ENCODE measurements around the gene RBM8A.
"Not testable (repeated sequence)": the region's sequence is repeated elsewhere in the genome, so short reads cannot be mapped to it uniquely, and the experiment has no call there.

Gene RBM8A

GRCh38 chr1:145932522-145933009 lies 5.3 kb upstream of the RBM8A start:
- not testable (repeated sequence) for H3K27ac ChIP-seq (replicated peaks); H3K4me3 ChIP-seq (replicated peaks; ENCODE audit: insufficient read depth, low read length); H3K27me3 ChIP-seq (ENCODE audit: insufficient read depth, poor library complexity, severe bottlenecking)
- DNase-seq (ENCODE audit: low read depth in 1 of 2, low spot score in 1 of 2), result peak in 1 of 2 experiments; percentile 69
- TF ChIP-seq POLR2AphosphoS5 (IDR thresholded peaks at IDR 0.05; ENCODE audit: low read depth), result peak; percentile 30; the same call in 1 of the 2 replicates

GRCh38 chr1:145927916-145928643 lies 796 bp upstream of the RBM8A start:
- DNase-seq (ENCODE audit: low read depth in 1 of 2, low spot score in 1 of 2), result no peak
- Histone ChIP-seq H3K4me3 (replicated peaks; ENCODE audit: insufficient read depth, low read length) (peak overlapping the region; percentile 47), H3K27me3 (ENCODE audit: insufficient read depth, poor library complexity, severe bottlenecking) (no peaks in the 10 kb centered on the region), H3K27ac (replicated peaks) (peak overlapping the region; percentile 90)
- no peak for TF ChIP-seq GABPA (IDR thresholded peaks at IDR 0.05; ENCODE audit: low read depth)
- TF ChIP-seq SPI1 (IDR thresholded peaks at IDR 0.05; ENCODE audit: borderline replicate concordance, low read depth), result no peak
- TF ChIP-seq POLR2AphosphoS5 (IDR thresholded peaks at IDR 0.05; ENCODE audit: low read depth), result no peak
- TF ChIP-seq CTCF (IDR thresholded peaks at IDR 0.05; ENCODE audit: insufficient read depth, low read length), result no peak
- TF ChIP-seq REST (IDR thresholded peaks at IDR 0.05; ENCODE audit: insufficient replicate concordance, low read depth), result no peak

GRCh38 chr1:145926686-145927062 lies 610 bp downstream of the RBM8A start:
- Histone ChIP-seq H3K4me3 (replicated peaks; ENCODE audit: insufficient read depth, low read length) (peak overlapping the region; percentile 72), H3K27me3 (ENCODE audit: insufficient read depth, poor library complexity, severe bottlenecking) (no peaks in the 10 kb centered on the region), H3K27ac (replicated peaks) (peak overlapping the region; percentile 90)
- TF ChIP-seq POLR2AphosphoS5 (IDR thresholded peaks at IDR 0.05; ENCODE audit: low read depth) (no peak), GABPA (IDR thresholded peaks at IDR 0.05; ENCODE audit: low read depth) (no peak), CTCF (IDR thresholded peaks at IDR 0.05; ENCODE audit: insufficient read depth, low read length) (no peak), SPI1 (IDR thresholded peaks at IDR 0.05; ENCODE audit: borderline replicate concordance, low read depth) (no peak), REST (IDR thresholded peaks at IDR 0.05; ENCODE audit: insufficient replicate concordance, low read depth) (no peak)
- no peak for DNase-seq (ENCODE audit: low read depth in 1 of 2, low spot score in 1 of 2)

- H3K4me3 ChIP-seq (replicated peaks; ENCODE audit: insufficient read depth, low read length), result no peak overlapping the region
- DNase-seq (ENCODE audit: low read depth in 1 of 2, low spot score in 1 of 2), result peak in 1 of 2 experiments; percentile 51
- H3K27me3 ChIP-seq (ENCODE audit: insufficient read depth, poor library complexity, severe bottlenecking), result no peaks in the 10 kb centered on the region
- TF ChIP-seq GABPA (IDR thresholded peaks at IDR 0.05; ENCODE audit: low read depth) (no peak), REST (IDR thresholded peaks at IDR 0.05; ENCODE audit: insufficient replicate concordance, low read depth) (no peak), CTCF (IDR thresholded peaks at IDR 0.05; ENCODE audit: insufficient read depth, low read length) (no peak), SPI1 (IDR thresholded peaks at IDR 0.05; ENCODE audit: borderline replicate concordance, low read depth) (no peak), POLR2AphosphoS5 (IDR thresholded peaks at IDR 0.05; ENCODE audit: low read depth) (no peak)
- H3K27ac ChIP-seq (replicated peaks), result no peak overlapping the region
Observed at GRCh38 chr1:145922266-145922665, 5.0 kb downstream of the RBM8A start.

GRCh38 chr1:145920297-145920696 lies 7.0 kb downstream of the RBM8A start:
- not testable (repeated sequence) for H3K27me3 ChIP-seq (ENCODE audit: insufficient read depth, poor library complexity, severe bottlenecking); DNase-seq (ENCODE audit: low read depth in 1 of 2, low spot score in 1 of 2); H3K27ac ChIP-seq (replicated peaks); H3K4me3 ChIP-seq (replicated peaks; ENCODE audit: insufficient read depth, low read length)

All from HL-60 (cell line).